ENCODE data around the gene APOBEC3C.
"Not testable (repeated sequence)": the region's sequence is repeated elsewhere in the genome, so short reads cannot be mapped to it uniquely, and the experiment has no call there.

APOBEC3C gene

DNA sequence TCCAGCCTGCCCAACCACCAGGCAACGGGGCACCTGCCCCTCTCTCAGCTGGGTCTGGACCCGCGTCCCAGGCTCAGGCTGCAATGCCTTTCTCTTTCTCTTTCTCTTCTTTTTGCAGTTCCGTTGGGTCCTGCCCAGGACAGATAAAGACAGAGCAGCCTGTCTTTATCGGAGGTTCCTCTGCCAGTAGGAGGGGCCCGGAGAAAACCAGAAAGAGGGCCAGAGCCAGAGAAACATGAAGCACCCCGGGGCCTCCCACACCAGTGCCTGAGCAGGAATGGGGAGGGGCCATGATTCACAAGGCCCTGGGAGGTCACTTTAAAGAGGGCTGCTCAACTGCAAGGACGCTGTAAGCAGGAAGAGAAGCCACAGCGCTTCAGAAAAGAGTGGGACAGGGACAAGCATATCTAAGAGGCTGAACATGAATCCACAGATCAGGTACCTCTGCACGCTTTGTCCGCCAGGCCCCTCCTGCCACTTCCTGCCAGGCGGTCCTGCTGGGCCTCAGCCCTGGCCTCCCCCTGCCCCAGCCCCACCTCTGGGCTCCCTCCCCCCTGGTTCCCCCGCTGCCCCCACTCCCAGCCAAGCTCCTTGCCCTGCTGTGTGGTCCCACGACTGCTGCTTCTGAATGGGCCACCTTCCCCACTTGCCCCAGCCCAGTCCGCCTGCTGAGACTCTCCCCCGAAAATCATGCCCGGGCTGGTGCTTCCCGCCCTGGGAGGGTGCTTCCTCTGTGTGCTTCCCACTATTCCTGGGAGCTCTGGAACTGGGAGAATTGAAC is at the start of gene APOBEC3C:
Gene APOBEC3C, plus strand, starts transcription at position 316 of the 781 bp plus-strand sequence. Its CDS starts 106 bp downstream, at position 422.
- peak in 26 of 51 donors; percentile 5 to 58 (median 22) for DNase-seq

DNA sequence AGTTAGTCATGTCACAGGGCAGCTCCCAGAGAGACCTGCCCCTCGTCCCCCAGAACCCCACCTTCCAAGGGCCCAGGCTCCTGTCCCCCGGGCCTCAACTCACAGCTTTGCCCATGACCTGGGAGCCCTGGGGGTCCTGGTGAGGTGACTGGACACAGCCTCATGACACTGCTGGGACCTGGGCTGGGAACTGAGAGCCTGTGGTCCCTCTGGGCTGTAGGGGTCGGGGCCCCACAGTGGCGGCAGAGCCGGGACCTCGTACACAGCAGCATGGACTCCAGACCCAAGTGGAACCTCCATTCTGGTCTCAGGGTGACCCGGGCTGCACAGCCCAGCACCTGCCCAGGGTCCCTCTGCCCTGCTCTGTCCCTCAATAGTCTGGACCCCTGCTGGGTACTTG is 49.8 kb upstream of the APOBEC3C start:
- no peak for DNase-seq

DNA sequence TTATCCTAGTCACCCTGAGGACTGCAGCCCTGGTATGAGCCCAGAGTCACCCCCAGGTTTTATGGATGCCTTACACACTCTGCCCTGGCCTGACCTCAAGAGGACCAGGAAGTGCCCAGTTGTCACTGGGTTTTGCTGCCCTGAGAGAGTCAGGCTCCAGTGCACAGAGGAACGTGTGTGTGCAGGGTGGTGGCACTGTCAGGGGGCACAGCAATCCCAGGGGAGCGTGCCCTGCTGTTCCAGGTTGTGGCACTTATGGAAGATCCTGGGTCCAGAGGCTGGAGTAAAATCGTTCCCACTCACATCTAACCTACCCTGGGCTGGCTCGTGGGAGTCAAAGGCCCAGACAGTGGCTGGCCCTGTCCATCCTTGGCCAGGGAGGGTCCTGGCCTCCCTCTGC is 49.1 kb upstream of the APOBEC3C start:
- no peak for DNase-seq

DNA sequence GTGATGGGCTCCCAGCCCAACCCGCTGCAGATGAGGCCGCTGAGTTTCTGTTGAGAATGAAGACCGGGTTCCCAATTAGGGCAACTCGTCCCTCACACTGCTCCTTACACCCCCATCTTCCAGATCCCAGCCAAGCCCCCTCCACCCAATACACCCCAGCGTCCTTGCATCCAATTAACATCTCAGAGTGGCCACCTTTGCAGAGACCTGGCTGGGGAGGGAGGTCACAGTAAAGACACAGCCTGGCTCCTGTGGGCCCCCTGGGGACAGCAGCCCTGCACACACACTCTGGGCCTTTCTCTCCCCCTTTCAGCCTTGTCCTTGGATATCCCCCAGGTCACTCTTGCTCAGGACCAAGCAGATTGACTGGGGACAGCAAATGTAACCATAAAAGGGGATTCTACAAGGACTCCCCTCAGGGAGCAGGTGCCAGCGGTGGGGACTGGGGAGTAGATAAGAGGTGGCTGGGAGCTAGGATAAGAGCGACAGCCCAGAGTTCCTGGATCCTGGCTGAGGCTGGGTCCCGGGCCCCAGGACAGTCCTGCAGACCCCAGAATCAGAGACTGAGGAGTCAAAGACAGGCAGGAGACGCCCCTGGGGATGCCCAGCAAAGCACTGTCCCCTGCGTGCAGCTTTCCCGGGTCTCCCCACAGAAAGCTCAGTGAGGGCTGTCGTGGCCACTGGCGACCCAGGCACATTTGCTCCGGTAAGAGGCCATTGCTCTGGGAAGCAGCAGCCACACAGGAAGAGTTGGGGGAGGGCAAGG is 48.3 kb upstream of the APOBEC3C start:
- no peak for DNase-seq

DNA sequence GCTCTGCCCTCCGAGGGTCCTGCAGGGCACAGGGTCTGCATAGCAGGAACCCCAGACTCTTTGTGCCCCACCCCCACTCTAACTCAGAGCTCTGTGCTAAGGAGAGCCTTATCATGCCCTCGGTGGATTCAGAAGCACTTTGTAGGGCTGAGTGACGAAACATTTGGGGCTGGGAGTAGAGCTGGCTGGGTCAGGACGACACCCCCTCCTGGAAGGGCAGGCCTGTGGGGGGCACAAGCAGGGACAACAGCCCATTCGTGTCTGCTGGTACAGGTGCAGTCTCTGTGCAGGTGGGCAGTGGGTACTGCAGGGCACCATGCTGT is 47.7 kb upstream of the APOBEC3C start:
- no peak for DNase-seq

DNA sequence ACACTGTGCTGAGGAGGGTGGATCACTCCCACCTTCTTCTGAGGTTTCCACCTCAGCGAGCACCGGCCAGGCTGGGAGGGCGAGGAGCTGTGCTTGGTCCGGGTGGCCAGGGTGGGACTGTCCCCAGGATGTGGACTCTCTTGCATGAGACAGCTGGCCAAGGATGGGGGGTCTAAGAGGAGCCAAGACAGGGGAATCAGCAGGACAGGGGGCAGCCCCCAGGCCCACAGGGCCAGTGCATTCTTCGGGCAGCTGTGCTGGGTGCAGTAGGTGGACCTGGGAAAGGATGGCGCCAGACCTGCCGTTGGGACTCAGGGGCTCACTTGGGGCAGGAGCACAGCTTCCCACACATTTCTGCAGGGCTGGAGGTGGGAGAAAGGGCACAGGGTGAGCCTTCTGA is 47.1 kb upstream of the APOBEC3C start:
- no peak for DNase-seq

- DNase-seq = peak in 1 of 51 donors; percentile 8
Observed at GRCh38 chr22:38967451-38968450, 46.3 kb upstream of the APOBEC3C start.

DNA sequence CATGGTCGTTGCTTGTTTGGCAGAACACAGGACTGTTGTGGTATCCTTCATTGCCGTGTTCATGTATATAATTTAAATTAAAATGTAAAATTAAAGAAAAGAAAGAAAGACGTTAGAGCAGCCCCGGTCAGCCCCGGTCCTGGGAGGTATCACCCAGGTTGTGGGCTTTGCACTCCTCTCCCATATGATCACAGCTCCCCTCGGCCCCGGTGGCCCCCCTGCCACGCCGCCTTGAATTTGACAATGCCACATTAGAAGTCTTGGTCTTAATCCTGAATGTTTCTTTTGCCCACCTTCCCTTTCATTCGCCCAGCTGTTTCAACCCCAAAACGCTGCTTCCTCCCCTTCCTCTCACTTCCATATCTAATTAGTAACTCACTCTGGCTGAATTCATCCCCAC is 45.3 kb upstream of the APOBEC3C start:
- DNase-seq = no peak

DNA sequence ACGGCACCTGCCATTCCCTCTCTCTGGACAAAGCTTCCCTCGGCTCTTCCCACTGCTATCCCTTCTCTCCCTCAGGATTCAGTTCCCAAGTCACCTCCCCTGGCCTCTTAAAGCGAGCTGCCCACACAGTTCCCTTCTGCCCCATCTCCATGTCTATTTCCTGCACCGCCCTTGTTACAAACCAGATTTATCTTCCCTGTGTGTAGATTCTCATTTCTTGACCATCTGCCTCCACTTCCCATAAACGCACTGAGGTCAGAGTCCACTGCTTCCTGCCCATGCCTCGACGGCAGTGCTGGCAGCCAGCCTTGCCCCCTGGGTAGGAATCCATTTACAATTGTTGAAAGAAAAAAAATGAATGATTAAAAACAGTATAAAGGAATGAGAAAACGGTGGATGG is 43.5 kb upstream of the APOBEC3C start:
- no peak for DNase-seq

- no peak for DNase-seq
Observed at GRCh38 chr22:38971202-38971601, 42.9 kb upstream of the APOBEC3C start.

GRCh38 chr22:38971791-38972190 is 42.3 kb upstream of the APOBEC3C start:
- DNase-seq = no peak

DNA sequence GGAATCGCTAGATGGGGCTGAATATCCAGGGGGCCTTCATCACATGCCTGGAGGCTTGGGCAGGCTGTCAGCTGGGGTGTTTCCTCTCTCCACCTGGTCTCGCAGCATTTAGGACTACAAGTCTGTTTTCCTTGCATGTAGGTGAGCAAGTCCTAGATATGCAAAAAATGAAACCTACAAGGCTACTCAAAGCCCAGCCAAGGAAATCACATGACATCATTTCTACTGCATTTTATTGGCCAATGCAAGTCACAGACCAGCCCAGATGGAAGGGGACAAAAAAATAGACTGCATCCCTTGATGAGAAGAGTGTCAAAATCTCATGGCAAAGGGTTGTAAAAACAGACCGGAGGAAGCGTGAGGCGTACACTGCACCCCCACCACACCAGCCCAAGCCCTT is 41.5 kb upstream of the APOBEC3C start:
- DNase-seq = no peak

DNA sequence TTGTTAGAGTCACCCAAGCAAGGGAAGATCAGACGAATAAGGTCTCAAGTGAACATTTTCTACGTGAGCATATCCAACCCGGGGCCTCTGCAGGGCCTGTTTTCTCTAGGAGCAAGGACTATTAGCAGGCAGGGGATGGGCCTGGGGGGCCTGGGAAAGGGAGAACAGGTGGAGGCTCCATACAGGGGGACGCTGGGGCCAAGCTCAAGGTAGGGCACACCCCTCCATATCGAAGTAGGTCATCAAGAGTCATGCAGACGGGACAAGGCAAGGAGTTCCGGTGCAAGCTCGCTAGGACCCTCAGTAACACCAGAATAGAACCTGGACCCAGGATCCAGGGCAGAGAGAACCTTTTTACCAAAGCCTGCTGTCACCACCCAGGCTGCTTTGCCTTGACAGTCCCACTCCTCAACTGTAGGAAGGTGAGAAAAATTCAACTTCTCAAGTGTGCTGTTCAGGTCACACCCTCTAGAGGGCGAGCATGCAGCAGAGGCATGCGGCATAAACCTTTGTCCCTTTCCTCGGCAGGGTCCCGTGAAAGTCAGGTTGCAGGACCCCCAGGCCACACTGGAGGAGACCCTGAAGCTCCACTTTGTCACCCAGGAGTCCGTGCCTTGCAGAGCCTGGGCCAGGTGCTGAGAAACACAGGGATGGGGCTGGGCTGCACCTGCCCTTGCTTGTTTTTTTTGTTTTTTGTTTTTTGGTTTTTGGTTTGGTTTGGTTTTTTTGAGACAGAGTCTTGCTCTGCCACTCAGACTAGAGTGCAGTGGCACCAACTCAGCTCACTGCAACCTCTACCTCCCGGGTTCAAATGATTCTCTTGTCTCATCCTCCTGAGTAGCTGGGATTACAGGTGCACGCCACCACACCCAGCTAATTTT is 40.5 kb upstream of the APOBEC3C start:
- peak in 2 of 51 donors; percentile 4 to 5 for DNase-seq

DNA sequence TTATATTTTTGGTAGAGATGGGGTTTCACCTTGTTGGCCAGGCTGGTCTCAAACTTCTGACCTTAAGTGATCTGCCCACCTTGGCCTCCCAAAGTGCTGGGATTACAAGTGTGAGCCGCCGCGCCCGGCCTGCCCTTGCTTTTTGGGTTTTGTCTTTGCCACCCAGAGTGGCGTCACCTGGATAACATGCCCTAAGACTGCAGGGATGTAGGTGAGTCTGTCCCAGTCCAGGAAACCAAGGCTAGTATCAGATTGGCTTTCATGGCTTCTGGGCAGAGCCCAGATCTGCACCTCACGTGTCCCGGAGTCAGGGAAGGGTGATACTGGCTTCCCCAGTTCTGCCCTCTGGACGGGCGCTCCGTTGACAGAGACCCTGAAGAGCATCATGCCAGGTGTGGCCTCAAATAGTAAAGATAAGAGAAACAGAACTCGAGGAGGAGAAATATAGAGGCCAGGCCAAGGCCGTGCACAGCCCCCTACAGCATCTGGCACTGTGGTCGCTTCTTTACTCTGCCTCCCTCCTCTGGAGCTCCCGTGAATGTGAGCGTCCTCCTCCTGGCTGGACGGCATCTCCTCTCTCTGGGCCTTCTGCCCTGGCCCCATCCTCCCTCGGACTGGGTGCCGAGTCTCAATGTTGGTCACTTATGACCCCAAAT is 39.8 kb upstream of the APOBEC3C start:
- no peak for DNase-seq

GRCh38 chr22:38974826-38975175 is 39.3 kb upstream of the APOBEC3C start:
- no peak for DNase-seq

DNA sequence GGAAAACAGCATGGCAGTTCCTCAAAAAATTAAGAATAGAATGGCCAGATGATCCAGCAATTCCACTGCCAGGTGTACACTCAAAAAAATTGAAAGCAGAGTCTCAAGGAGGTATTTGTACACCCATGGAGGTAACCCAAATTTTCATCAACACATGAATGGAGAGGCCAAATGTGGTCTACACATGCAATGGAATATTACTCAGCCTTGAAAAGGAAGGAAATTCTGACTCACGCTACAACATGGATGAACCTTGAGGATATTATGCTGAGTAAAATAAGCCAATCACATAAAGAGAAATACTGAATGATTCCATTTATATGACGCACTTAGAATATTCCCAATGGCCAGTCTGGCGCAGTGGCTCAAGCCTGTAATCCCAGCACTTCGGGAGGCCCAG is 36.8 kb upstream of the APOBEC3C start:
- DNase-seq = not testable (repeated sequence)

DNA sequence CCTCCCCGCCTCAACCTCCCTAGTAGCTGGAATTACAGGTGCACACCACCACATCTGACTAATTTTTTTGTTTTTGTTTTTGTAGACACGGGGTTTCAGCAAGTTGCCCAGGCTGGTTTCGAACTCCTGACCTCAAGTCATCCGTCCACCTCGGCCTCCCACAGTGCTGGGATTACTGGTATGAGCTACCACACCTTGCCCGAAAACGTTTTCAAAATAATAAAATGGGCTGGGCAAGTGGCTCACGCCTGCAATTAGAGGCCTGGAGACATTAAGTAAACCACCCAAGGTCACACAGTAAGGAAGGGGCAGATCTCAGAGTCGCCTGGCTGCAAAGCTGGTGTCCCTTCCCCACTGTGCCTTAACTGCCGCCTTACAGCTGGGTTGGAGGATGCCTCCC is 33.5 kb upstream of the APOBEC3C start:
- DNase-seq = not testable (repeated sequence)

DNA sequence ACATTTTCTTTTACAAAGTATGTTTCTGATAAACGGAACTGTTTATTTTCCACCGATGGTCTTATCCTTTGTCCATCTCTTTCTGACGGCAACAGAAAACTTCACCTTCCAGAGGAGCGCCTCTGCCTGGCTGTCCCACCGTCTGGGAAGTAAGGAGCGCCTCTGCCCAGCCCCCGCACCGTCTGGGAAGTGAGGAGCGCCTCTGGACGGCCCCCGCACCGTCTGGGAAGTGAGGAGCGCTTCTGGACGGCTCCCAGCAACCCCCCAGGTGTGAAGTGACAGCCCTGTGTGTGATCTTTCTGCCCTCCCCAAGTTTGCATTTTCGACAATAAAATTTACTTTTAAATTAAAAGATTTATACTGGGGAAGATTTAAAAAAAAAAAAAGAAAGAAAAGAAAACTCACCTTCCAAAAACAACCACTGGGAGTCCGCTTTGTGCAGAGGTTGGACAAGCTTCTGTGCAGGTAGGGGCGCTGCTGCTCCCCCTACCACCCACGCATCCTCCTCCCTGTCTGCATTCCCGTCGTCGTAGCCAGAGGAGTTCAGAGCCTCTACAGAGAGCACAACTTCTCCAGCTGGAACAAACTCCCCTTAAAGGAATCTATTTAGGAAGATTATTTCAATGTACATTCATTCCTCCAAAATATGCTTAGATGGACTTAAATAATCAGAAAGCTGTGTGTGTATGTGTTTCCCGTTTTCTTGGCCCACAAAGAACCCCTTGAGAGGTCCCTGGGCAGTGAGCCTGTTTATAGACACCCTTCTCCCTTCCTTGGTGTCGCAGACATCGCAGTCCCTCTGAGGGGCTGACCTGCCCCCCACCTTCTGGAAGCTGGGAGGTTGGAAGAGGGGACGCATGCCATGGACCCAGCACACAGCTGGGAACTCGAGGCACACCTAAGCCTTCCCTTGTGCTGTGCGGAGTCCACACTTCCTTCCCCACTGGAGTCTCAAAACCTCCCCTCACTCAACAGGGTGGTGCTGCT is 32.8 kb upstream of the APOBEC3C start:
- DNase-seq = peak in 2 of 51 donors; percentile 2 to 6
